ENCODE measurements around the gene RAD51B.

GRCh38 chr14:67882986-67883555, 63.5 kb downstream of the RAD51B start:
- TF ChIP-seq CTCF (IDR thresholded peaks at IDR 0.05) (no peak), POLR2AphosphoS5 (IDR thresholded peaks at IDR 0.05) (no peak), POLR2A (IDR thresholded peaks at IDR 0.05) (no peak), EP300 (IDR thresholded peaks at IDR 0.05) (no peak)
